ENCODE data around the gene ASRGL1.

Gene ASRGL1

DNA sequence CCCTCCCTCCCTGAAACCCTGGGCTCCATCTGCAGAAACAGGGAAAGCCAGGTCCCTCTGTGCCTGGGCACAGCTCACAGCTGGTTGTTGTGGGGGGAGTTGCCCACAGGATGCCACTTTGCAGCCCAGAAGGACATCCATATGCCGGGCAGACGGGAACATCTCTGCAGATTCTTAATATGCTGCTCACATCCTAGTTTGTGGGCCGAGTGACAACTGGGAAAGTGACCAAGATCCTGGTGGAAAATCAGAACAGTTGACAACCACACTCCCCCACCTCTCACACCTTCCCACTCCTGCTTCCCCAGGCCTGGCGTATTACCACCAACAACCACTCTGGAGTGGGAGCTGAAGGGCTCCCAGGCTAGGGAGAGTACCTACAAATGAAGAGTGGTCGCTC is 74.3 kb downstream of the ASRGL1 start:
- no peak for TF ChIP-seq CTCF (IDR thresholded peaks at IDR 0.05)

DNA sequence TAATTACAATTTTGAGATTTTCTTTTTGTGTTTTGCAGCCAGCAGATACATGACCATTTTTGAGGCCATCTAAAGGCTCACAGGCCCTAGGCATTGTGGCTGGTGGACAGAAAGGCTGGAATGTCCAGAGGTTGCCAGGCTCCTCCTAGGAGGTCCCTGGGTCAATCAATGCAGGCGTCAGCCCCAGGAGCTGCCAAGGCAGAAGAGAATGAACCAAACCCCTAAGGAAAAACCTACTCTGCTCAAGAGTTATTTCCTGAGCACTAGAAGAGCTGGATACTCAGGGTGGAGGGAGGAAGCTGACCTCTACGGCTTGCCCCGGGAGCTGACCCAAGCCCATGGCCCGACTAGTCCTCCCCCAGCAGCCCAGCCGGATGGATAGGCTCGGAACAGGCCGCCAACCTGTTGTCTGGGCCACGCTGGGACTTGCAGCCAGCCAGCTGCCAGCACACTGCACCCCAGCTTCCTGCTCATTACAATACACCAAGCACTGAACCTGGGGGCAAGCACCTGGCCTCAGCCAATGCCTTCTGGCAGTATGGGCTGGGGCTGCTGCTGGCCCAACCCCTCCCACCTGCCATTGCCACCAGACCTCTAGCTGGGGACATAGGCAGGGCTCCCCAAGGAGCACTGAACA is 75.9 kb downstream of the ASRGL1 start:
- TF ChIP-seq CTCF (IDR thresholded peaks at IDR 0.05): no peak

DNA sequence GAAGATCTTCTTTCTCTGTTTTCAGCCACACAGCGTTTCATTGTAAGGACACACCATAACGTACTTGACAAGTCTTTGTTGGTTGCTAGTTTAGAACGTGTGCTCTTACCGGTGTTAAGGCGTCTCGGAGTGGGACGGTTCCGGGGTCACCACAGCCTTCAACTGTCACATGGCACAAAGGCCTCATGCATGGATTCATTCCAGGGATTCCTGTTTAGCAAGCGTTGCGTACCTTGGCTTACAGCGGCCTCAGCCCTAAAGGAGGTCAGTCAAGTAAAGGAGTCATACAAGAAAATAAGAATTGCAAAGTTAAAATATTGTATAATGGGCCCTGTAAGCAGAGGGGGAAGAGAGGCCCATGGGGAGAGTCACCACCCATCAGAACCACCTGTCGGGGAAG is 79.3 kb downstream of the ASRGL1 start:
- no peak for TF ChIP-seq CTCF (IDR thresholded peaks at IDR 0.05)

DNA sequence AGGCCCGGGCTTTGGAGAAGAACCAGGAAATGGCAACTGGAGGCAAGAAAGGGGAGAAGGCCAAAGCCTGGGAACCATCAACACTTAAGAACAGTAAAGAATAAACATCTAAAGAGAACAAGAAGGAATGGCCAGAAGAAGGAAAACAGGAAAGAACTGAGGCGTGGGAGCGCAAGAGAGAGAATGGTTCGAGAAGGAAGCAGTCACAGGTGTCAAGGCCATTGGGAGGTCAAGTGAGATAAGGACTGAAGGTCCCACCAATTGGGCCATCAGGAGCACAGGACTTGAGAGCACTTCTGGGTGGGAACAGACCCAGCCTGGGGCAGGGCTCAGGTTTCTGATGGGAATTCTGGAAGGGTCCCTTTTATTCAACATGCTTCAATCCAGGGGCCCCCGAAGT is 80.9 kb downstream of the ASRGL1 start:
- TF ChIP-seq CTCF (IDR thresholded peaks at IDR 0.05): no peak

- TF ChIP-seq CTCF (IDR thresholded peaks at IDR 0.05): no peak
Measured at GRCh38 chr11:62418733-62419132, 81.5 kb downstream of the ASRGL1 start, which contains the start of gene SCGB1A1. Gene SCGB1A1 (plus strand): TSS chr11:62419033. CDS start chr11:62419096, 63 bp downstream.

DNA sequence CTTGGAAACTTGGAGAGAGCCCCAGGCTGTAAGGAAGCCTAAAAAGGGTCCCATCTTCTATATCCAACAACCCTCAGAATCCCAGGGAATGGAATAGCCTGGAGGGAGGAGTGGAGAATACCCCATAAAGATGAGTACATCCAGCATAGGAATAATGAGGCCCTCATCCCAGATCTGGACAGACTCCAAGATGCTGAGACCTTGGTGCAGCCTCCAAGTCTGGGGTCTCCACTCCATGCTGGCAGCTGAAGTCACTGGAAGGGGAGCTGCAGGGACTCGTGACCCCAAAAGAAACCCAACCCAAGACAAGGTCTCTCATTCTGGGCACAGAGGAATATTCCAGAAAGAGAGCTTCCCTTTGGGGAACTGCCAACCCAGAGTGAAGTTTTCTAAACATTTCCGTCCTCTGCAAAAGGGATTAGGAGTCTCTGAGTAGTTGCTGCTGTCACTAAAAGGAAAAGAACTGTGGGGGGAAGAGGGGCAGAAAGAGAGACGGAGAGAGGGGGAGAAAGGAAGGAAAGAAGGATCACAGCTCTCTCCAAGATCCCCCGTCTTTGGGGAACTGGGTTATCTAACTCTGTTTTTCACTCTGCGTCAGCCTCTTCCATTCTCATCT is 82.2 kb downstream of the ASRGL1 start:
- TF ChIP-seq CTCF (IDR thresholded peaks at IDR 0.05): no peak

DNA sequence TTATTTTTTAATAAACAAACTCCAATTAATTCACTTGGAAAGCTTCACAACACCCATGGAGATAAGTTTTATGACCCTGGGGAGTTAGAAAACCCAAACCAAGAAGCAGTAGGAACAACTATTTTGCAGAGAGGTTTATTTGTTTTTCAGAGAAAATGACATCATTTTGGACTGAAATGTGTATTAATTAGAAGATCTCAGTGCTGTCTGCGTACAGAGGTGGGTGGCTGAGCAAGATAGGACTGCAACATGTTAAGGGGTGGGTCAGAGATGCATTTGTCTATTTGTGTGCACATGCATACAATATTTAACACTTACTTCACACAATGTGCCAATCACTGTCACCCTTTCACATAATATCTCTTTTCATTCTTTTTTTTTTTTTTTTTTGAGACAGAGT is 82.7 kb downstream of the ASRGL1 start:
- TF ChIP-seq CTCF (IDR thresholded peaks at IDR 0.05): no peak
